ENCODE data around the gene PAPPA. TPM values are rescaled to one million over a fixed set of nuclear protein-coding genes. Genes with fewer than 3 reads are reported as not detected.

Gene PAPPA
- total RNA-seq, 2 donors from 2014 or later, result not detected

GRCh38 chr9:116204252-116204882 is 50.8 kb downstream of the PAPPA start:
- DNase-seq (no peak), ATAC-seq (replicated peaks in 1 of 2) (no peak)
- Mint-ChIP-seq H3K4me1 (ENCODE audit: low read depth) (no peaks in the 10 kb centered on the region), H3K4me3 (no peak overlapping the region), H3K9me3 (peaks cover 0 to 8% of the 10 kb centered on the region in 2 donors), H3K36me3 (ENCODE audit: insufficient read depth in 2 of 2) (no peaks in the 10 kb centered on the region), H3K27me3 (ENCODE audit: low read depth) (no peaks in the 10 kb centered on the region), H3K27ac (no peak overlapping the region)

GRCh38 chr9:116207371-116208111 is 54.0 kb downstream of the PAPPA start:
- H3K9me3 Mint-ChIP-seq, result peaks cover 1 to 4% of the 10 kb centered on the region in 2 donors
- DNase-seq, result no peak
- no peak overlapping the region for H3K27ac Mint-ChIP-seq
- no peaks in the 10 kb centered on the region for H3K4me1 Mint-ChIP-seq (ENCODE audit: low read depth)
- no peak for ATAC-seq (replicated peaks in 1 of 2)
- H3K36me3 Mint-ChIP-seq (ENCODE audit: insufficient read depth in 2 of 2), result no peaks in the 10 kb centered on the region
- H3K4me3 Mint-ChIP-seq, result no peak overlapping the region
- no peaks in the 10 kb centered on the region for H3K27me3 Mint-ChIP-seq (ENCODE audit: low read depth)

DNA sequence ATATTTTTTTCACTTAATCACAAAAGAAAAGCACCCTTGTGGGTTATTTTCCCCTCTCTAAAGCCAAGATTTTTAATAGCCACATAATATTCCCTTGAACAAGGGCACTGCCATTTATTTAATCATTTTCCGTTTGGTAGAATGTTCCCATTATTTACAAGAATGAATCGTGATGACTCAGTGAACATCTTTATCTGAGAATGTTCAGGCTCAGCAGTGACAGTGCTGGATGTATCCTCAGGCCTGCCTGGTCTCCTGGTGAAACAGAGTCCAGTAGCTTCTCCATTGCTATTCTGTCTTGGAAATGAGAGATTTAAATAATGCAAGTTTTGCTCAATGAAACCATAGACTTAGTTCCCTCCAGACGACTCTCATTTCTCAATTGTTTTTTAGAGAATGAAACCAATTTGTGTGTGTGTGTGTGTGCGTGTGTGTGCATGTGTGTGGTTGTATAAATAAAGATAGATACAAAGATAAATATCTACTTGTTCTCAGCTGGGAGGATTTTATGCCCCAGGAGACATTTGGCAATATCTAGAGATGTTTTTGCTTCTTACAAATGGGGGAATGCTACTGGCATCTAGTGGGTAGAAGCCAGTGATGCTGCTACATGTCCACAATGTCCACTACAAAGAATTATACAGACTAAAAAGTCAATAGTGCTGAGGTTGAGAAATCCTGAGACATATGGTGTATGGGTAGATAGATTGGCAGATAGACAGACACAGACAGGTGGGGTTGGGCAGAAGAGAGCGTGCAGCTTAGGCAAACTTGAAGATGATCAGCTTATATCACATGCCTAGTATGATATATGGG is 55.0 kb downstream of the PAPPA start:
- no peaks in the 10 kb centered on the region for H3K4me1 Mint-ChIP-seq (ENCODE audit: low read depth)
- ATAC-seq (replicated peaks in 1 of 2) (no peak), DNase-seq (no peak)
- H3K4me3 Mint-ChIP-seq, result no peak overlapping the region
- H3K27me3 Mint-ChIP-seq (ENCODE audit: low read depth), result no peaks in the 10 kb centered on the region
- peaks cover 1 to 4% of the 10 kb centered on the region in 2 donors for H3K9me3 Mint-ChIP-seq
- no peaks in the 10 kb centered on the region for H3K36me3 Mint-ChIP-seq (ENCODE audit: insufficient read depth in 2 of 2)
- H3K27ac Mint-ChIP-seq, result no peak overlapping the region

DNA sequence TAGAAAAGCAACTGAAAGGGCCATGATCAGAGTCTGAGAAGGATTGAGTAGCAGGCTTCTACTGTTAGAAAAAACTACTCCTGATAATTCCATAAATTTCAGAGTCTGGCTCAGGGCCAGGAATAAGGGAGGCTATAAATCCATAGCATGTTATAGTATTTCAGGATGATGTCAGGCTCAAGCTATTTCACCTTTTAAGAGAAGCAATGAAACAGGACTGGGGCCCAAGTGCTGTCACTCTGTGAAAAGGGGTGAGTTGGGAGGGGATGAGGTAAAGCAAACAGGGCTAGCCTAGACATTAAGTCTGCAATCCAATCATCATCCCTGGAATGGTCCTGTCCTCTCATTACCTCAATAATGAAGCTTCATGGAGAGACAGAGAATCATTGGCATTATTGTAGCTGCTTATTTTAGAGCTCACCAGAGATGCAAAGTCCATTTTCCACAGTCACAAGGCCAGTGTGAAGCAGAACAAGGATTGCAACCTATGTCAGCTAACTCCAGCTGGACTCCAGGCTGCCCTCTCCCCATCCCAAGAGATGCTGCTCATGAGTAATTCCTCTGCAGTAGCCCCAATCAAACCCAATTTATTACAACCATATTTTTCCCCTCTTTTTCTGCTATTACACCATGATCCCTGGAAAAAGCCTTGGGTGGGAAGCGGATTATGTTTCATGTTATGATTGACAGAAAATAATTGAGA is 56.0 kb downstream of the PAPPA start:
- no peaks in the 10 kb centered on the region for H3K36me3 Mint-ChIP-seq (ENCODE audit: insufficient read depth in 2 of 2)
- H3K4me3 Mint-ChIP-seq, result no peak overlapping the region
- ATAC-seq (replicated peaks in 1 of 2) (no peak), DNase-seq (no peak)
- peaks cover 1 to 4% of the 10 kb centered on the region in 2 donors for H3K9me3 Mint-ChIP-seq
- H3K4me1 Mint-ChIP-seq (ENCODE audit: low read depth), result no peaks in the 10 kb centered on the region
- no peaks in the 10 kb centered on the region for H3K27me3 Mint-ChIP-seq (ENCODE audit: low read depth)
- no peak overlapping the region for H3K27ac Mint-ChIP-seq

GRCh38 chr9:116212986-116213692 is 59.5 kb downstream of the PAPPA start:
- DNase-seq, result no peak
- no peak for ATAC-seq (replicated peaks in 1 of 2)
- Mint-ChIP-seq H3K4me3 (no peak overlapping the region), H3K9me3 (peaks cover 1% of the 10 kb centered on the region in 2 donors), H3K27me3 (ENCODE audit: low read depth) (no peaks in the 10 kb centered on the region), H3K36me3 (ENCODE audit: insufficient read depth in 2 of 2) (no peaks in the 10 kb centered on the region), H3K4me1 (ENCODE audit: low read depth) (no peaks in the 10 kb centered on the region), H3K27ac (no peak overlapping the region)

- Mint-ChIP-seq H3K4me1 (ENCODE audit: low read depth) (no peaks in the 10 kb centered on the region), H3K9me3 (peaks cover 1% of the 10 kb centered on the region in 2 donors), H3K27ac (no peak overlapping the region), H3K27me3 (ENCODE audit: low read depth) (no peaks in the 10 kb centered on the region), H3K4me3 (no peak overlapping the region), H3K36me3 (ENCODE audit: insufficient read depth in 2 of 2) (no peaks in the 10 kb centered on the region)
- ATAC-seq (replicated peaks in 1 of 2), result no peak
- no peak for DNase-seq
These were observed 60.1 kb downstream of the PAPPA start for GRCh38 chr9:116213693-116214047.

GRCh38 chr9:116218399-116218798 is 64.8 kb downstream of the PAPPA start:
- Mint-ChIP-seq H3K27me3 (ENCODE audit: low read depth) (no peaks in the 10 kb centered on the region), H3K4me3 (no peak overlapping the region), H3K9me3 (peaks cover 0 to 8% of the 10 kb centered on the region in 2 donors), H3K27ac (no peak overlapping the region), H3K4me1 (ENCODE audit: low read depth) (no peaks in the 10 kb centered on the region), H3K36me3 (ENCODE audit: insufficient read depth in 2 of 2) (no peaks in the 10 kb centered on the region)
- DNase-seq (no peak), ATAC-seq (replicated peaks in 1 of 2) (no peak)

GRCh38 chr9:116219686-116220085 is 66.1 kb downstream of the PAPPA start:
- ATAC-seq (replicated peaks in 1 of 2) (no peak), DNase-seq (no peak)
- peaks cover under 1 to 10% of the 10 kb centered on the region in 2 donors for H3K9me3 Mint-ChIP-seq
- H3K36me3 Mint-ChIP-seq (ENCODE audit: insufficient read depth in 2 of 2), result no peaks in the 10 kb centered on the region
- H3K4me1 Mint-ChIP-seq (ENCODE audit: low read depth), result no peaks in the 10 kb centered on the region
- no peak overlapping the region for H3K4me3 Mint-ChIP-seq
- no peaks in the 10 kb centered on the region for H3K27me3 Mint-ChIP-seq (ENCODE audit: low read depth)
- H3K27ac Mint-ChIP-seq, result no peak overlapping the region

DNA sequence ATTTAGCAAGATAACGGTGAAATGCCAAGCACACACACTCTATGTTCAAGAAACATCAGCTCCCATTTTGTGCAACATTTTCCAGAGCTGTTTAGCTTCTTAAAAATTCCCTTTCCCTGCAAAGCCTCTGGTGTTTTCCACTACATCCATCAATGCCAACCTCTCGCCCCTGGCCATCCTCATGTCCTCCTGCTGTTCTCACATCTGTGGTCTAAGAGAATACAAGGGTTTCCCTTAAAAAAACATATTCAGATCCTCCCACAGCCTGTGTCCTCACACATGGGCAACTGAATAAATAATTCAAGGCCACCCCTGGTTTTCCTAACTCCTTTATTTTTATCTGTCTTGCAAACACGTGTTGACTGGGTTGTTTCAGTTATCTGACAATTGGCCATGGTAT is 70.3 kb downstream of the PAPPA start:
- DNase-seq (no peak), ATAC-seq (replicated peaks in 1 of 2) (no peak)
- Mint-ChIP-seq H3K36me3 (ENCODE audit: insufficient read depth in 2 of 2) (no peaks in the 10 kb centered on the region), H3K27me3 (ENCODE audit: low read depth) (no peaks in the 10 kb centered on the region), H3K4me3 (no peak overlapping the region), H3K27ac (no peak overlapping the region), H3K9me3 (peaks cover 1 to 13% of the 10 kb centered on the region in 2 donors), H3K4me1 (ENCODE audit: low read depth) (no peaks in the 10 kb centered on the region)

GRCh38 chr9:116230051-116230632 is 76.6 kb downstream of the PAPPA start:
- ATAC-seq (replicated peaks in 1 of 2), result no peak

DNA sequence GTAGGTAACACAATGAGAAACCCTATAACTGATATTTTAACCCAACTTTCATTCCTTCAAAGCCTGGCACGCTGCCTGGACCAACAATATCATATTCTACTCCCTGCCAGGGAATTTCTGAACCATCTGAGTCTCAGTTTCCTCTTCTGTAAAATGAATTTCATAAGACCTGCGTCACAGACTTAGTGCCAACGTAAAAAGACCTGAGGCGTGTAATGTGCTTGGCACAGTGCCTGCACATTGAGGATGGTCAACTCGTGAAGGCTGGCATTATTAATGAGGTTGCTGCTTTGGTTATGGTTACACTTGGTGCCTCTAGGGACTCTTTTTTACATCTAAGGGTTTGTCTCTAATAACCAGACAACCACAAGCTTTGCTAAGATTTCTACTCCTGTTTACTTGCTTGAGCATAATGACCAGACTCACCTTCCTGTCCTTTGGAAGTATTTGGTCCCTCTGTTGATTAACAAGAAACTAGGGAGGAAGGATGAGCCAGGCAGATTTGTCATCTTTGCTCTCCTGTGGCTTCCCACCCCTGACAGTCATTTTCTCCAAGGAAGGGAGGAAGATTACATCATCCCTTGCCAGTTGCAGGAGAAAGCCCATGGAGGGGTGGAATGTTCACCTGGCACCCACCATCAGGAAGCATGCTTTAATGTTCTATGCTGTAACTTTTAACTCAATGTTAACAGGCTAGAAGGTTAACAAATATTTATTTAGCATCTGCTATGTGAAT is 79.0 kb downstream of the PAPPA start:
- Mint-ChIP-seq H3K36me3 (ENCODE audit: insufficient read depth in 2 of 2) (no peaks in the 10 kb centered on the region), H3K9me3 (peaks cover 0 to 2% of the 10 kb centered on the region in 2 donors)

More at GRCh38 chr9:116230051-116230632, 76.6 kb downstream of the PAPPA start:
- Mint-ChIP-seq H3K4me3 (no peak overlapping the region), H3K36me3 (ENCODE audit: insufficient read depth in 2 of 2) (no peaks in the 10 kb centered on the region), H3K27ac (no peak overlapping the region), H3K4me1 (ENCODE audit: low read depth) (no peaks in the 10 kb centered on the region), H3K9me3 (peaks cover 0 to 3% of the 10 kb centered on the region in 2 donors), H3K27me3 (ENCODE audit: low read depth) (no peaks in the 10 kb centered on the region)
- no peak for DNase-seq

GRCh38 chr9:116233160-116233530 is 79.6 kb downstream of the PAPPA start:
- DNase-seq (no peak), ATAC-seq (replicated peaks in 1 of 2) (no peak)
- no peak overlapping the region for H3K27ac Mint-ChIP-seq
- no peak overlapping the region for H3K4me3 Mint-ChIP-seq
- no peaks in the 10 kb centered on the region for H3K36me3 Mint-ChIP-seq (ENCODE audit: insufficient read depth in 2 of 2)
- H3K4me1 Mint-ChIP-seq (ENCODE audit: low read depth), result no peaks in the 10 kb centered on the region
- no peaks in the 10 kb centered on the region for H3K27me3 Mint-ChIP-seq (ENCODE audit: low read depth)
- H3K9me3 Mint-ChIP-seq, result peaks cover 0 to 2% of the 10 kb centered on the region in 2 donors

More for the DNA sequence above, 79.0 kb downstream of the PAPPA start:
- Mint-ChIP-seq H3K4me1 (ENCODE audit: low read depth) (no peaks in the 10 kb centered on the region), H3K27ac (no peak overlapping the region), H3K4me3 (no peak overlapping the region), H3K27me3 (ENCODE audit: low read depth) (no peaks in the 10 kb centered on the region)
- no peak for DNase-seq
- no peak for ATAC-seq (replicated peaks in 1 of 2)

All from activated T-cell treated with anti-CD3 and anti-CD28 coated beads, Interleukin-2, amount 50 U/mL, for 72 hours (primary cell).